Stimulated activated CD4-positive, alpha-beta T cell treated with anti-CD3 and anti-CD28 coated beads, Interleukin-1b, Interleukin-23, amount 100 ng/mL, for 24 hours (primary cell): ENCODE results near the gene VEPH1.

Source experiments
- DNase-seq, 4 experiments: peaks; one replicate each; pipeline ENCODE4 v3.0.0-alpha.2; 2020; ENCODE audit warnings: low read depth in 4 of 4, low spot score in 1 of 4

Gene VEPH1

DNA sequence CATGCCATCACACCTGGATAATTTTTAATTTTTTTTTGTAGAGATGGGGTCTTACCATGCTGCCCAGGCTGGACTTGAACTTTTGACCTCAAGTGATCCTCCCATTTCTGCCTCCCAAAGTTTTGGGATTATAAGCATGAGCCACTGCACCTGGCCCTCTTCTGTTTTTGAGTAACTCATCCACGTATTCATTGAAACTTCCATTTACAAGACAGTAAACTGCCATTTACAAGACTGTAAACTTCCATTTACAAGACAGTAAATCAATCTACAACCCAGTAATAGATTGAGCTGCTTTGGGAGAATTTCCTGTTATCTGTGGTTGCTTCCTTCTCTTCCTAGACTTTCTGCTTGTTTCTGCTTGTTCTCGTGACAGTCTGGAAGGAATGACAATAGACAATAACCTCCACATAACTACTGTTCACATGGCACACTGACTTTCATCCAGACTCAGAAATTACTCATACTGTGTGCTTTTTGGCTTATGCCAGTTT, 228.5 kb downstream of the VEPH1 start:
- no peak for DNase-seq

DNA sequence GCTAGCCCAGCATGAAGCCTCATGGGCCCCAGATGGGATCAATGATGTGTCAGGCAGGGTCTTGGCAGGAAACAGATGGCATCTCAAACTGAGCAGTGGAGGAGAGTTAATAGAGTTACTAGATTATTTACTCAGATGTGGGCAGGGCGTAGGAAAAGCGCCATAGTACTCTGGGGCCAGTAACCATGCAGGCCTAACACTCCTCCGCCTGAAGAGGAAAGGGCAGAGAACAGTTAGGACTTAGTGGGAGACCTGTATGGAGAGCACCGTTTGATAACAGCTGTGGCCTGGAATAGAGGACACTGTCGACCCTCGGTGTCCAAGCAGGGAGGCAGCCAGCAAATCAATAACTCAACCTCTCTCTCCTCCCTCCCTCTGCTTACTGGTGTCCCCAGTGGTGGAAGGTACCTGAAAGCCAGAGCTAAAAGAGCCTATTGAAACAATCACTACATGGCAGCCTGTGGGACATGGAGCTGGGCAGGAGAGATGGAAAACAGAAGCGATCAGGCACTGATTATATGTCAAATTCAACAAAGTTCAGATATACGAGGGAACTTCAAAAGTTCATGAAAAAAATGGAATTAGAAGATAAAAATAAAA, 231.8 kb downstream of the VEPH1 start:
- no peak for DNase-seq

DNA sequence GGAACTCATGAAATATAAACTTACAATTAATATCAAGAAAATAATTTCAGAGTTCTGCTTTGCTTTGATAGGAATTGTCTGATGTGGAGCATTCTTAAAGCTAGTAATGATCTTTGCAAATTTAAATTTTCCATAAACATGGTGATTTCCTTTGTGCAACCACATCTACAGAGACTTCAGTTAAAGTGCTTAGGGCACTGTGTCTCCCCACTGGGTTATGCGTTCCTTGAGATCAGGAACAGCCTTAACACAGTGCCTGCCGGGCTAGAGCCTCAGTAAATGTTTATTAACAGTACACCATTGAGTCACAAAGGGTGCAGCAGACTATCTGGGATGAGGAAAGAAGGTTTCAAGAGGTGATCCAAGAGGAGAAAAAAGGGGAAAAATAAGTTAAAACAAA, 235.2 kb downstream of the VEPH1 start:
- DNase-seq, result no peak

DNA sequence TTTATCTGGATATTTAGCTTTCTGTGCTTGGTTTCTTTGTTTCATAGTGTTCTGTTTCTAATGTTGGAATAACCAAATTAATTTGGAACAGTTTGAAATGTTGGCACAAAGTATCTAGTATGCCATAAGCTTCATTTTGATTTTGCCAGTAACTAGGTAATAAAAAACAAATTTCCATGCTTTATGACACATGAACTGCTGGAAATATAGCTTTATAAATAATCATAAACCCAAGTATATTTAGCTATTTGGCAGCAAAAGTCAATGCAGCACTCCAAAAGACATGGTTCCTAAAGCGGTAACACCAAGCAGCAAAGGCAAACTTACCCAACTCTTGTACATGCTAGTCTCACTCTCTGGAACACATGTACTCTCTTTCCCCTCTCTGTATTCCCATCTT, 237.3 kb downstream of the VEPH1 start:
- no peak for DNase-seq

DNA sequence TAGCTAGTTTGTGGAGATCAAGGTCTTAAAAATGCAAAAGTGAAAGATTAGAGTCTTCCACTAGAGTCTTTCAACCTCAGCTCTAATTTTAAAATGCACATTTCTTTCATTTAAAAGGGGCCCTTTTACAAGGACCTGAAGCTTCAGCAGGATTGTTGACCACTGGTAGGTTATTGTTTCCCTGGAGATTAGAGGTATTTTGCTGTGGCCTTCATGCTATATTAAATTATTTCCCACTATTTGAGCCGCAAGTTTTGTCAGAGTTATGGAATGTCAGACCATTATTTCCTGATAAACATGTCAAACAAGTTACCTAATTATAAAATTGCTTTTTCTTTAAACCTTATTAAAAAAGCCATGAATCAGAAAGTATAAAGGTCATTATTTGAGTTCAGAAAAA, 240.2 kb downstream of the VEPH1 start:
- no peak for DNase-seq

DNA sequence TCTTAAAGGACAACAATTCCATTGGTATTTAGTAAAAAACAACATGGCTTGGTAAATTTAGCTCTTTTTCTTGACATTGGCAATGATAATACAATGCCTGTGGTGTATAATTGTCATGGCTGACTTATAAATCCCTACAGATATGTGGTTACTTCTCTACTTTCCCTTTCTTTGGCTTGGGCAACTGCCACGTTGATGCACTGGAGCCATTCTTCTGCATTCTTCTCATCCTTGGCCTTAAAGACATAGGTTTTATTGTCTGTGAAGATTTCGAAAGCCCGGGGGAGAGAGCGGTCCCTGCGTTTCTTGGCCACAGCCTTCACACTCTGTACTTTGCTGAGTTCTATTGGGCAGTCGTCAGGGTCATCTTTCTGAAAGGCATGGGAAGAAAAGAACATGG, 242.2 kb downstream of the VEPH1 start:
- no peak for DNase-seq

DNA sequence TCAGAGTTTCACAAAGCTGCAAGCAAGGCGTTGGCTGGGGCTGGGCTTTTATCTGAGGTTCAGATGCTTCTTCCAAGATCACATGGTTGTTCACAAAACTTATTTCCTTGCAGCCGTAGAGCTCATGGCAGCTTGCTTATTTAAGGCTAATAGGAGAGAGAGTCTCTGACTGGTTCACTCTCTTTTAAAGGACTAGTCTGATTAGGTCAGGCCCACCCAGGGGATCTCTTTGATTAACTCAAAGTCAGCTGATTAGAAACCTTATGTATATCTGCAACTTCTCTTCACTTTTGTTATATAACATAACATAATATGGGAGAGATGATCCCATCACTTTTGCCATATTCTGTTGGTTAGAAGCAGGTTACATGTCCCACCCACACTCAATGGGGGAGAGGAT, 243.4 kb downstream of the VEPH1 start:
- DNase-seq, result no peak

DNA sequence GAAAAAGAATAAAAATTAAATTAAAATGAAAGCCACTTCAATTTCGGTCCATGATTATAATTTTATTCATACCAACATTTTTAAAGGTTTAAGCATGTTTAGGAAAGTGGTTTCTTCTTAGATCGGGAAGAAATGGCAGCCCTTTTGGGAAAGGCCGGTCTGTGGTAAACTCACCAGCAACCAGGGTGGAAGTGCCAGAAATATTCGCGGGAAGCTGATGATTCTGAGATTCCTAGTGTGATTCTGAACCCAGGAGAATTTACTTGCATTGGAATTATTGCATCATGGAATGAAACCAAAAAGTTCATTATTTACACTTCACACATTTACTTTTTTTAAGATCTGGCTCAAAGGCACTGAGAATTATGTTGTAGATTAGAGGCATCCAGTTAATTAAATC, 246.1 kb downstream of the VEPH1 start:
- no peak for DNase-seq

DNA sequence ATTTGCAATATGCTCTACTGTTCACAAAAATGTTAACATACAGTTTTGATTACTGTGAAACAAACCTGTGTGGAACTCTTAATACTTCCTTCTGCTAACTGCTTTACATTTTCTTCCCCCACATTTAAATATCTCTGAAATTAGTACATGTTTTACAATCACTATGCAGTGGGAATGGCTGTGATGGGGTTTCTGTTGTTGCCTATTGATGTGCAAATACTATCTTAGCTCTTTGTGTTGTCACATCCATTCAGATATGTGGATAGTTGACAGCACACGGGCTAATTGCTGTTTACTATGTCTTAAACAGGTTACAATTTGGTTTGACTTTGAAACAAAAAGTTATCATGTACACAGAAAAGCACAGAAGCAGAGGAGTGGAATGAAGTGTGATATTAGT, 247.4 kb downstream of the VEPH1 start:
- no peak for DNase-seq

DNA sequence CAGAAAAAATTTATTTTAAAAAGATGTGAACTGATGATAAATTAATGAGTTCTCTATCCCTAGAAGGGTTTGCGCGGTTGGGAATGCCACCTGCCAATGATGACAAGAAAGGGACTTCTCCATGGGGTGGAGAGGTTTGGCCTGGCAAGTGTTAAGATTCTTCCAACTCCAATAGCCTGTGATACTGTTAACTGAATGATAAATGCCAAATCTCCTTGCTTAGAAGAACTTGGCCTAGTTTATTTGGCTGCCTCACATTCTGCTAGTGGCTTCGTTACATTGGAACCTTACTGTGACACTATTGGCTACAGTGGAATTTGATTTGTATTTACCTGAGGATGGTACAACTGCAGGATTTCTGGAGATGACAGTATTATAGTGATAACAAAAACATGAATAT, 251.5 kb downstream of the VEPH1 start:
- no peak for DNase-seq

DNA sequence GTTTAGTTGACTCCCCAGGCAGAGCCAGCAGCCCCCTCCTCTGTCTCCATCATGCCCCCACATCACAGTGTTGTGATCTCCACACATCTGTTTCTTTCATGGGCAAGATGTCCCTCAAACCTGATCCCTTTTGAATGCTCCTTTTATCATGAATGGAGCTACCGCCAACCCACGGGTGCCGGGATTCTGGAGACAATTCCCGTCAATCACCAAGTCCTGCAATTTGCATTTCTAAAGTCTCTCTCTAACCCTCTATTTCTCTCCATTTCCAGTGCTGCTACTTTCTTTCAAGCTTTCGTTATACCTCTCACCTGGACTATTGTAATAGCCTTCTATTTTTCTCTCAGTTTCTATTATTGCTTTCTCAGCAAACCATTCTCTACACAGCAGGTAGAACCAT, 253.6 kb downstream of the VEPH1 start:
- no peak for DNase-seq

DNA sequence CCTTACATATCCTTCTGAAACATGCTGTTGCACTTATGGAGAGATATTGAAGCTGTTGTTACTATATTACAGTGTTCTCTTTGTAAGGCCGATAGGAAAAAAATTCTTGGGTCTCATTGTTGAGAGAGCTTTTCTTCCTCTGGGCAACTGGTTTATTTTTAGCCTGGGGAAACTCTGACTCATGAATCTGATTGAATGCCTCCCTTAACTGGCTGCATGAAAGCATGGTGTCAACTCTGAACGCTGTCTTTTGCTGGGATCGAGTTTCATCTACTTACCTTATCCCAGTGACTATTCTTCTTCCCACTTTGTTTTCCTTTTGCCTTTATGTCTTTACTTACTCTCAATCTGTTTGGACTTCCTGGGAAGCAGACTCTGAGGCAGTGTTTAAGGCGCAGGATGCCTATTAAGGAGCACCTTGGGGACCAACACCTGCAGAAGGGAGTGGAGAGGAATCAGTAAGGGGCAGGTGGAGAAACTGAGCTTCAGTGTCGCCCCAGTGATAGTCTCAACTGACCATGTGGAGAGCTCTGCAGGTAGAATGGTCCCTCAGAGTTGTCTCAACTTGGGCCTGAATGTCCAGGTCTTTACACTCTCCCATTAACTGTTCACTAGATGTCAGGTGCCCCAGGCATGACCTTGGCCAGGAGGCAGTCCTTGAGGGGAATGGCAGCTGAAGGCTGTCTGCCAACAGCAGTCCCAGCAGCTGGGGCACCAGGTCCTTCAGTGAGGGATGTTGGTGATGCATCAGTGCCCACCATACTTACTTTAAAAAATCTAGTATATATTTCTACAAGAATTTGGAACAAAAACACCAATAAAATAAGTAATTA, 254.4 kb downstream of the VEPH1 start:
- no peak for DNase-seq

DNA sequence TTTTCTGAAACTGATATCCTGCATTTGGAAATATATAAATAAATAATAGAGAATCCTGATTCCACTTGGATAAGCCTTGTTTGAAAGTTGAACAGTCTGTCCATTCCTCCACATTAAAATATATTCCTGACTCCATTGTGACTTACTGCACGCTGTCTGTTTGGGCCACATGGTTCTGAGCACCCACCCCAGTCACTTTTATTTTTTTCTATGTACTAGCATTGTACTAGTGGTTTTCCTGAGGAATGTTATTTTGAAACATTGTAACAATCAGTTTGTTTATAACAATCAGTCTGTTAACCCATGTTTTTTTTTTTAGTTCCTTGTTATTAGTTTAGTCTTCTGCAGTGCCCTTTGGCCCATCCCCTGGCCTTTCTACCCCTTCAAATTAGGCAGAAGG, 255.8 kb downstream of the VEPH1 start:
- DNase-seq, result no peak

DNA sequence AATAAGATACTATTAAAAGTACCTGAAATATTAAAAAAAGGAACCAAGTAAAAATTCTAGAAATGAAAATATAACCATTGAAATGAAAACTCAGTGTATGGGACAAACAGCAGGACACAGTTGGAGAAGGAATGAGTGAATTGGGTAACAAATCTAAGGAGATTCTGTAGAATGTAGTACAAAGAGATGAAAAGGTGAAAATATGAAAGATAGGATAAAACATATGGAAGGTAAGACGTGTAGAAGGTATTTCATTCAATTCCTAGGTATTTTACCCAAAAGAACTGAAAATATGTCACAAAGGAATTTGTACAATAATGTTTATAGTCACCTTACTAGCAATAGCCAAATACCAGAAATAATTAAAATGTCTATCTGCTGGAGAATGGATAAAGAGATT, 260.4 kb downstream of the VEPH1 start:
- no peak for DNase-seq

DNA sequence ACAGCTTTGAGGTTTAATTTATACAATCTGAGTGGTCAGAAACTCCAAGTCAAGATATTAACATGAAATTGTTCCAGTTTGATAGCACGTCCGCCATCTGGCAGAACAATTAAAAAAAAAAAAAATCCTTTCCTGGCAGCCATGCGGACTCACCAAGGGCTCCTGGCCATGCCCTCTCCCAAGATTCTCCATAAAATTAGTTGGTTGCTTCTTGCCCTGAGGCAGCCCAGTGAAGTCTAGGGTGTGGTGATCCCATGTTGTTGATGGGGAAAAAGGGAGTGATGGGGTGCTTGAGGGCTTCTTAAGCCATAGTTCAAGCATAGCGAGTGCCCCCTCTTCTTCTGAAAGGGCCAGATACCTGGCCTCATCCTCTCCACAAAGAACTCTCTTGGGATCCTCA, 261.6 kb downstream of the VEPH1 start:
- no peak for DNase-seq

DNA sequence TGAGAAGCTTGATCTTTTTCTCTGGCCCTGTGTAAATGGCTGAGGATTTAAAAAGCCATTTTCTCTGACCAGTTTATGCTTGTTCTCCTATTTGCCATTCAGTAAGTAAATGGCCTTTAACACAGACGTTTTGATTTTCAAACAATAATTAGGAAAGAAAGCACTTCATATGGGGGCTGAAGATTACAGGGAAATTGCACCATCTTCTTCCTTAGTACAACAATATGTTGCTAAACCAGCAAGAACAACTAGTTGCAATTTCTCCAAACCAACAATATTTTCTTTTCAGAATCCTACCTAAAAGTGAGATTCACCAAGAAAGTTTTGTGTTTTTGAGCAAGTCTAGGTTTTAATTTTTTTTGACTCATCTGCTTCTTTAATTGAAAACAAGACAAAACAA, 262.8 kb downstream of the VEPH1 start:
- DNase-seq, result no peak

DNA sequence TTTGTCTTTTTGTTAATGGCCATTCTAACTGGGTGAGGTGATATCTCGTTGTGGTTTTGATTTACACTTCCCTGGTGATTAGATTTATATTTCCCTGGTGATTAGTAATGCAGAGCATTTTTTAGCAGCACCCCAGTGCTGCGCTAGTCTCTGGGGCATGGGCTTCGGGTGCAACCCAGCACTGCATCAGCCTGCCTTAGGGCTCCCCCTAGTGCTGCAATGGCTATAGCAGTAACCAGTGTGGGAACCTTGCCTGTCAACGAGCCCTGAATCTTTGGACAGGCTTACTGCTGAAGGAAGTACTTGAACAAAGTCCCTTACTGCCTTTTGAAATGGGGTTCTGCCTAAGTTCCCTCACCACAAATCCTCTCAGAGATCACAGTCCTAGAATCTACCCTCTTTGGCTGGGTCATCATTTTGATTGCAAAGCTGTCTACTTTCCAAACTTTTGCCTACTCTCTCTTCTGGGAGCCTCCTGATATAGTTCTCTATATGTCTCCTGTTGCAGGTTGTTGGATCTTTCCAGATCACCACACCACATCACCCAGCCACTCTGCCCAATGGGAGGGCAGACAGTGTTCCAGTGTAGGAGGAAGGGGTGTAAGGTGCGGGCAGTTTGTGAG, 264.0 kb downstream of the VEPH1 start:
- peak; percentile 28 to 65 (median 47) for DNase-seq

DNA sequence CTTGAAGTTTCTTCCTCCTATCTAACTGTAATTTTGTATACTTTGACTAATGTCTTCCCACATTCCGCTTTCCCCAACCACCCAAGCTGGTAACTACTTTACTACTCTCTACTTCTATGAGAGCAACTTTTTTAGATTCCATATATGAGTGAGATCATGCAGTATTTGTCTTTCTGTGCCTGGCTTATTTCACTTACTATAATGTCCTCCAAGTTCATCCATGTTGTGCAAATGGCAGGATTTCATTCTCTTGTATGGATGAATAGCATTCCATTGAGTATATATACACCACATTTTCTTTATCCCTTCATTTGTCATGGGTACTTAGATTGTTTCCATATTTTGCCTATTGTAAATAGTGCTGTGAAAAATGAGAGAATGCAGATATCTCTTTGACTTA, 264.8 kb downstream of the VEPH1 start:
- DNase-seq, result no peak

DNA sequence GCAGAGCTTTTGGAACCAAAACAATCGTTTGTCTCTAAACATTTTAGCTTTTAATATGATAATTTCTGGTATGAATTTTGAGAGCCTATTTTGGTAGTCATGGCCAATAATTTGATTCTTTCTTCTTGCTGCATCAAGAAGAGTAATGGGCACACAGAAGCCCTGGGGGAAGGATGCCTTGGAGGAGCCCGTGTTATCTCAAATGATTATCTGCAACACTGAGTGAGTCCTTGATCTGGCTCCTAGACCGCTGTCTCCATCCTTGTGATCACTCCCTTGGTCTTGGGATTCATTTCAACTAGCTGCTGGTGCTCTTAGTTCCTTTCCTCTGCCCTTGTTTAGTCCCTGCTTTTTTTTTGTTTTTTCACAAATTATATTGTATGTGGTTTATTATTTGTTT, 265.3 kb downstream of the VEPH1 start:
- DNase-seq, result no peak

DNA sequence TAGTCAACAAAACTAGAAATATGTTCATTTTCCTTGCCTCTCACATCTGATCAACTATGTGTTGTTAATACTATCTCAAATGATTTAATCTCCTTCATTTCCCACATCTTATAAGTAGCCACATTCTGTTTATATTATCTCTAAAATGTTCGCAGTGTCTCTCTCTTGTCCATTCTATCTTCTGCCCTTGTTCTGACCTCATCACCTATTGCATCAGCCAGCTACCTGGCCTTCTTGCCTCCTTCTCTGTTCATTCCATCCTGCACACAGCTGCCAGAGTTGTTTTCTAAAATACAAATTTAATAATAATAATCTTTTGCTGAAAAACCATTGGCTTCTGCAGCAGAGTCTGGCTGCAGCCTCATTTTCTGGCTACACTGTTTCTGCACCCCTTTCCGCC, 267.9 kb downstream of the VEPH1 start:
- no peak for DNase-seq

DNA sequence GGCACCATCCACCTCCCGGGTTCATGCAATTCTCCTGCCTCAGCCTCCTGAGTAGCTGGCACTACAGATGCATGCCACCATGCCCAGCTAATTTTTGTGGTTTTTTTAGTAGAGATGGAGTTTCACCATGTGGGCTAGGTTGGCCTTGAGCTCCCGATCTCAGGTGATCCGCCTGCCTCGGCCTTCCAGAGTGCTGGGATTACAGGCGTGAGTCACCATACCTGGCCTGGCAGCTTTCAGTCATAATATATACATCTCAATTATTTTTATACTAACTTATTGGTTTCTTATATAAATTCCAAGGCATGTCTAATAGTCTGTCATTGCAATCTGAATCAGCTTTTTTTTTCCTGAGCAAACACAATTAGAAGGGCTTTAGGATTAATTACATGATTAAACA, 269.3 kb downstream of the VEPH1 start:
- DNase-seq, result no peak

DNA sequence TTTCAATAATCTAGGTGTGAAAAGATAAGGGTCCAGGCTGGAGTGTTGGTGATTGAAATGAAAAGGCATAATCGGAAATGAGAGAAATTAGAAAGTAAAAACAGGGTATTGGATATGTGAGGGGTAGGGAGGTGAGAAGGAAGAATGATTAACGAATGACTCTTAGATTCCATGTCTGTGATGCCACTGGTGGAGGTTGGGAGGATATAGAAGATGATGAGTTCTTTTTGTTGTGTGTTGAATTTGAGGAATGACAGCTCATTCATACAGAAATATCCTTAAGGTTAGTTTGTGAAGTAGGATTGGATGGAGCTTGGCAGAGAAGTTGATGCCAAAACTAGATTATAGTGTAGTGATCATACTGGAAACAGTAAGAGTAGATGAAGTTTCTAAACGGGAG, 271.1 kb downstream of the VEPH1 start:
- no peak for DNase-seq
